GM04504 (cell line): ENCODE data around the gene NFYC.

Experiments
- DNase-seq: peaks from one replicate; pipeline ENCODE4 v3.0.0-alpha.2; 2012; ENCODE audit warnings: low read depth

The NFYC gene

DNA sequence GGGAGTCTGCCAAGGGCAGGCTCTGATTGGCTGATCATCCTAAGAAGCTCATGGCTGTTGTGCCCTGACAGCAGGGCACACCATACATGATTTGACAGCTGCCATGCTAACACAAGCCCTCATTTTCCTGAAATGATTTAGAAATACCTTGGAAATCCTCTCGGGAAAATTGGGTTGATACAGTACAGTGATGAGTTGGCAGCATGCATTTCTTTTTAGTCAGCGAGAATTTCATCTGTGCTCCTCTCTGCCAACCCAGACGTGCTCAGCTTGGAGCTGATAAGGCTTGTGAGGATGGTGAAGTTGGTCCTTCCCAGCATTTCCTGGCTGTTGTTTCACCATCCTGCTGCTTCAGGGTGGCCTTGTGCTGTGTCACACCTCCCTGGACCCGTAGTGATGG lies 69.5 kb downstream of the NFYC start:
- DNase-seq = no peak

DNA sequence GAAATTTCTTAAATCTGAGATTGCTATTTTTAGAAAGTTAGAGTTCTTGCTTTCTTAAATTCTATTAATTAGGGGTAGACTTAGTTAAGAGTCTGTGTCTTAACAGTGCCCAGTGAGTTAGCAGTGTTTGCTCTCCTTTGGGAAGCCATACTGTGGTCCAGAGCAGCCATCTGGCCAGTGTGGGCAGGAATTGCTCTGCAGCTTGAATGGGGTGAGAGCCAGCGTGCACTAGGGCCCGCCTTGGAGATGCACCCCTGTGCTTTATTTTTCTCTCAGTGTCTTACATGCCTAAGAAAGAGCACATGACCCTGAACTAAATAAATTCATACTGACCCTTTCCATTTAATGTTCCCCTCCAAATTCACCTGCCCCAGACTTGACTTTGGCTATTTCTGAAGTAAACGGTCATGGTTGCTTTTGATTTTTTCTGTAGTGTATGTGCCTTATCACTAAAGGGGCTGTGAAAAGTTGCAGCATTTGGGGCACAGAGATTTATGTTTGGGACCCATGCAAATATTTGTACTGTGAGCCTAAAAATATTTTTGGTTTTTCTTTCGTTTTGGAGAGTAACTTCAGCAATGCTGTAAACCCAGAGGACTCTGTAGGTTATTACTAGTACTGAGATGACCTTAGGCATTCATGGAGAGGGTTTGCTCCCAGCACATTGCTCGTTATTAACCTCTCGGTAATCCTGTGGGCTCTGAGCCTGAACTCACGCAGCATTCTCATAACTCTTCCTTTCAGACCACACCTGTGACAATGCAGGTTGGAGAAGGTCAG lies 70.8 kb downstream of the NFYC start:
- DNase-seq = no peak

DNA sequence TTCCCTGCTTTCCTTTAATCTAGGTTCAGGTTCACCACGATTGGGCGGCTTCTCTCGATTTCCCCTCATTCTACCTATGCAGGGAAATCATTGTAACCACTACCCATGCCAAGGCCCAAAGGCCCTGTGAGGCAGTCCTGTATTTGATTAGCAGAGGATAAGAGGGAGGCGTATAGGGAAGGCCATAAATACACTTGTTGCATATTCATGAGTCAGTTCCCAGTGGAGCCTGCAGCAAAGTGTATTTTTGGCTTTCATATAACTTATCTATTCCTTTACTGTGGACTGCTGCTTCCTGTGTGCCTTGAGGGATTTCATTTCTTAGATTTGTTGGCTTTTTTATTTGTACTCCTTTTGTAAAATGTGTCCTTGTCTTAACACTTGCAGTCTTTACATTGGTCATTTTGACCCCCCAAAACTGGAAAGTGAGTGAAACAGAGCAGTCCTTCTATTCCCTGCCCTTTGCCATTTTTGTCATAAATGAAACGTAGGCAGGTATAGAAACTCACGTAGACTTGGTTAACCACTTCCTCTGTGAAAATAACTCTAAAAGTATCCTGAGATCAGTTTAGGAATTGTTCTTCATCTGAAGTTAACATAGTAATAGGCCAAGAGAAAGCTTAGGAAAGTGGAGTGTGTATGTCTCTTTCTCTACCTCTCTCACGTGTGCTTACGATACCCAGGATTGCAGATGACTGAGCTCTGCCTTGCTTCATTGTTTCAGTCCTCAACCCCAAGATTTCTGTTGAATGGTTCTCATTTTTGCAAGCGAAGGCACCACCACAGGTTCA lies 72.4 kb downstream of the NFYC start:
- DNase-seq = no peak

DNA sequence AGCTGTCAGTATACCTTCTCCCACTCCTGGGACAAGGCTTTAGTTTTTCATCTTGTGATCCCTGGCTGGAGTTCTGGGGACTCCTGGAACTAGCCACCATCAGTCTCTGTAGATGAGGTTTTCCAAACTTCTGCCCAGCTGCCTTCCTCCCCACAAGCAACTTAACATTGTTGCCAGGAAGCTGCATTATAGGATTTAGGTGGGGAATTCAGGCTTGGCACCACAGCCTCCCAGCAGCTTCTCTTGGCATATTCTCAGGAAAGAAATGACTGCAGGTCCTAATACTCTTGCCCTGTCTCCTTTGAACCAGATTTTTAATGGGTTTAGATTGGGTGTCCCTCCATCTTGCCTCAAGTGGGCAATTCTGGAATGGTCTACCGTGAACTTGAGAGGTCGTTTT lies 73.5 kb downstream of the NFYC start:
- no peak for DNase-seq

DNA sequence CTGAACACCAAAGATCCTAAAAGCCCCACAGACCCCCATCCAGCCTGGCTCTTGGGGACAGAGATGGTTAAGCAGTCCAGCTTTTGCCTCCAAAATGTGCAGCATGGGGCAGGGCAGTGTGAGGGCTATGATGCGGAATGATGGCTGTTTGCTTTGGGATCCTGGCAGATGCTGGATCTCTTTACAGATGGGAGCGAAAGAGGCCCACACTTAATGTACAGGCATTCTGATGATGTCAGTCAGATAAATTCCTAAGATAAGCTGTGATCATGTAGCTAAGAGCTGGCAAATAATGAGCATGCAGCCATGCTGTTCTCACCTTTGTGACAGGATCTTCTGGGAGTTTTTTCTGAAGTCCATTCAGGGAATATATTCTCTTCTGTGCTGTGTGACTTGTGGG lies 74.5 kb downstream of the NFYC start:
- no peak for DNase-seq

DNA sequence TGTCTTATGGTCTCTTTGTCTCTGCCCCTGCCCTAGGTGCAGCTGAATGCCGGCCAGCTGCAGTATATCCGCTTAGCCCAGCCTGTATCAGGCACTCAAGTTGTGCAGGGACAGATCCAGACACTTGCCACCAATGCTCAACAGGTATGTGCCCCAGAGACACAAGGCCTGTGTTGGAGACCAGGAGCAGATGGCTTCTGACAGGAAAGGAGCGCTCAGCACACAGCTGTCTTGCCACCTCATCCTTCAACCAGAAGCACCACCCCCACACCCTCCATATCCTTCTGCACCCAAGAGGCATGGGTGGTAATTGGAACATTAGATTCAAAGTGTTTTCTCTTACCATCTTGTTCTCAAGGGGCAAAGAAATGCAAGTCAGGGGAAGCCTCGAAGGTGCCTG lies 75.1 kb downstream of the NFYC start:
- no peak for DNase-seq

DNA sequence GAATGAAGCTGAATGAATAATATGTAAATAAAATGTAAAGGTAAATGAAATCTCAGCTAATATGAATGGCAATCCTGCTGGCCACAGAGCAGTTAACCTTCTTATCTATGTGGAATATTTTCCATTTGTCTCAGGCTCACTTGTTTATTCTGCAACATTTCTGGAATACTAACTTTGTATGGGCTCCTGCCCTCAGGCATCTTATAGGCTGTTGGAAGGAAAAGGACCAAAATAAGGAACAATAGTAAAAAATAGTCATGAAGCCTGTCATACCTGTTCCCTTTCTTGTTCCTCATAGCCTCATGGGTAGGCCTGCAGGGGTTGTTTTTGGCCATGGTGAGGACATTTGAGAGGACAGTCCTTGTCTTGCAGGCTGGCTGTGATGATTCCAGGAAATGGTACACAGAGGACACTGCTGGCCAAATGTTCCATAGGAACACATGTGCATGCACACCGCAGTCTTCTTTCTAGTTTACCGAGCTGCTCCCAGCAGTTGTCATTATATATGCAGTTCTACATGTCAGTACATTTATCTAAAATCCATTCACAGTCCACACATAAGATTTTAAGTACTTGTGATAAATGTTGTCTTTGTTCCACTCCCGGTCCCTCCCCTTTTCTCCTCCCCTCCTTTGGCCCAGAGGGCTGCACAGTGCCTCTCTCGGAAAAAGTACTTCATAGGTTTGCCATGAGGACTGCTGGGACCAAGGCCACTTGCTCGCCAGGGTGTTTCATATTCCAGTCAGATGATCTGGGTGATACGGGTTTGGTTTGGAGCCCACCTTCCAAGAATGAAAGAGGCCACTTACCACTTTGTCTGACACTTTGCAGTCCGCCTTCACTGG lies 76.9 kb downstream of the NFYC start:
- DNase-seq = no peak

DNA sequence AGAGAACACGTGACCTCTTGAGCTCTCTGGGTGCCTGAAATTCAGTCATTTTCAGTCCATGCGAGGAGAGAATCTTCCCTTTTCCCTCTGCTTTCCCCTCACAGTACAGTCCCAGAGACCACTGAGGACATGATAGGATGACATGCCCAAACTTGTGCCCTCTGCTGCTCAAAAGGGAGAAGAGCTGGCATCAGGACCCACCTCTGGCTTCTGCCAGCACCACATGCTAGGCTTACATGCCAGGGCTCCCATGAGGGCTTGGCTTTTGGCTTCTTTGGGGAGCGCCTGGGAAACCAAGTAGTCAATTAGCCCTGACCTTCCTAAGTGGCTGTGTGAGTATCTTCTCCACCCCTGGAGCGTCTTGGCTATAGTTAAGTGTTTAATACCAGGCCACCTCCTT lies 78.3 kb downstream of the NFYC start:
- DNase-seq = no peak

DNA sequence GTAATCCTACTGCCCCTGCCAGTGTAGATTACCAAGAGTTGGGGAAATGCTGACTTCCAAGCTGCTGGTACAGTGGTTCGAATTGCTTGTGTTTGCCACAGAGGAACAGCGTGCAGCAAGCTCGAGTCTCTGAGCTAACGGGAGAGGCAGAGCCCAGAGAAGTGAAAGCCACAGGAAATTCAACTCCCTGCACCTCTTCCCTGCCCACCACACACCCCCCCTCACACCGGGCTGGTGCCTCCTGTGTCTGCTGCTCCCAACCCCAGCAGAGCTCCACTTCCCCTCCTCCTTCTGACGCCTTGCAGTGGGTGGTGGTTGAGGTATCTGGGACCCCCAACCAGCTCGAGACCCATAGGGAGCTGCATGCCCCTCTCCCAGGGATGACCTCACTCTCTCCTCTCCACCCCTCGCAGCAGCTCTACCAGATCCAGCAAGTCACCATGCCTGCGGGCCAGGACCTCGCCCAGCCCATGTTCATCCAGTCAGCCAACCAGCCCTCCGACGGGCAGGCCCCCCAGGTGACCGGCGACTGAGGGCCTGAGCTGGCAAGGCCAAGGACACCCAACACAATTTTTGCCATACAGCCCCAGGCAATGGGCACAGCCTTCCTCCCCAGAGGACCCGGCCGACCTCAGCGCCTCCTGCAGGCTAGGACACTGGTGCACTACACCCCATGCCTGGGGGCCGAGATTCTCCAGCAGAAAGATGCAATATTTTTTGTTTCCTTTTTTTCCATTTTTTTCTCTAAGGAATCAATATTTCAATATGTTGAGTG lies 79.0 kb downstream of the NFYC start:
- DNase-seq = no peak

DNA sequence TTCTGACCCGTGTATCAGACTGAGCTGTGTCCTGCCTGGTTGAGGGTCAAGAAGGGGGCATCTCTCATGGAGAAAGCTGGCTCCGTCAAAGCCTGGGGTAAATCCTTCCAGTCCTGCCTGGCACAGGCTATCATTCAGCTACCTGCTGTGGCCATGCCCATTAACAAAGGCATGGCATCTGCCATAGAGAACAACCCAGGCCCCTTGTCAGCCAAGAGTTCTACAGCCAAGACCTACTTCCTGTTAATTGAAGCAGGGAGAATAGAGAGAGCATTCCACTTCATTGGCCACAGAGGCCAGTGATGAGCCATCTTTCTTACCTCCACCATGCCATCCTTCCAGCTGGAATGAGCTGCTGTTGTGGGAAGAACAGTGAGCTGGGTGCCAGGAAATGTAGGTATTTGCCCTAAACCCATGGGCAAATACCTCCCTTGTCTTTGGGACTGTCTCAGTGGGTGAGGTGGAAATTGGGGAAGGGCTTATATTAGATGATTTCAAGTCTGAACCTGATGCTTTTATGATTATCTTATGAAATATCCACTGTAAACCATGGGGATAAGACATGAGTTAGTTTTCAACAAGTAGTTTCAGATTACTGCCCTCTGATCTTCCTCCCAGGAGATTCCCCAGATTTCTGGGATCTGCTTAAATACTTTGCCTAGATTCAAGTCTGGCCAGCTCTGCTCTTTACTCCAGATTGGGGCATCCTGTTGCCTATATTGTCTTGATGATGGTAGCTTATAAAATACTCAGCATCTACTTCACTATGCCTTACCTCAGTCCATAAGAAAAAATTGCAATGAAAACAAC lies 80.8 kb downstream of the NFYC start:
- DNase-seq = no peak

DNA sequence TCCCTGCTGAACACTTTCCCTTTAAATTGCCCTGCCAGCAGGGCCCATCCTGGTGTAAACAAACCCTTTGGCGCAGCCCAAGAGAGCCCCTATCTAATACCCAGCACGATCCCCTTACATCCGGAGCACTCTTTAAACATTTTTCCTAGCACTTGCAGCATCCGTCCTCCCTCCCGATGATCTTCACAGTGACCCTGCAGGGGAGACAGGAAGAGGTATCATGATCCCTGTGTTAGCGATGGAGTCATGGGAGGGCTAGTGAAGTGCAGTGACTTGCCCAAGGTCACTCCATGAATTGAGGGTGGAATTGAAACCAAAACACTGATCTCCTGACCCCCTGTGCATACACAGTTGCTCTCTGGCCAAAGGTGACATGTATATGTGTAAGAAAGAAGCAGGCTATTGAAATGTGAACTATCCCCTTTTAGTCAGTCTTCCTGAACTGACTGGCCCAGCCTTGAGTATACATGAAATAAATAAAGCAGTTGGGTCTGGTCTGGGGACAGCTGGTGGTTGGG lies 82.3 kb downstream of the NFYC start:
- DNase-seq = no peak

DNA sequence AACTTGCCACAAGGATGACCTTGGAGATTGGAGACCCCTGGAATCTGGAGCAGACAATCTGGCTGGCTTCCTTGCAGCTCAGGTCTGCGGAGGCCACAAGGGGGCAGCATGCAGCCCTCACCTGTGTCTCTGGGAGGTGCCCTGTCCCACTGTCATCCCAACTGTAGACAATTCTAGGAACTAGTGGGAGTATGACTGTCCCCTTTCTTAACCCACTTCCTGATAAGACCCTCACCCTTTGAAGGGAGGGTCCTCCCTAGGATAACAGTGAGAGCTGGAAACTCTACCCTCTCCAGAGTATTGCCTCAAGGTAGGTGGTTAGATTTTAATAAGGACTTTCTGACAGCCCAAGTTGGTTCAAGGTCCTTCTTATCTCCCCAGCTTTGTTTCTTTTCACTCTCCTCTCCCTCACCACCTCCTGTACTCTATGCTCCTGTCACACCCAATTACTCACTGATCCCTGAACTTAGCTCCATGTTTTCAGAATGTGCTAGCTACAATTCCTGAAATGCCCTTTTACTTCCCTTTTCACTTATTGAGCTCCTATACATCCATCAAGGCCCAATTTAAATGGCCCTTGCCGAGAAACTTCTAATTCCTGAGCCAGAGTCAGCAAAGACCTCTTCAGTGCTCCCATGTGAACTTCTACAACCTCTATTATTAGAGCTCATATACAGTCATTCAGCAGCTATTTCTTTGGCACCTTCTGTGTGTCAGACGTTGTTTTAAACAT lies 82.9 kb downstream of the NFYC start:
- no peak for DNase-seq

DNA sequence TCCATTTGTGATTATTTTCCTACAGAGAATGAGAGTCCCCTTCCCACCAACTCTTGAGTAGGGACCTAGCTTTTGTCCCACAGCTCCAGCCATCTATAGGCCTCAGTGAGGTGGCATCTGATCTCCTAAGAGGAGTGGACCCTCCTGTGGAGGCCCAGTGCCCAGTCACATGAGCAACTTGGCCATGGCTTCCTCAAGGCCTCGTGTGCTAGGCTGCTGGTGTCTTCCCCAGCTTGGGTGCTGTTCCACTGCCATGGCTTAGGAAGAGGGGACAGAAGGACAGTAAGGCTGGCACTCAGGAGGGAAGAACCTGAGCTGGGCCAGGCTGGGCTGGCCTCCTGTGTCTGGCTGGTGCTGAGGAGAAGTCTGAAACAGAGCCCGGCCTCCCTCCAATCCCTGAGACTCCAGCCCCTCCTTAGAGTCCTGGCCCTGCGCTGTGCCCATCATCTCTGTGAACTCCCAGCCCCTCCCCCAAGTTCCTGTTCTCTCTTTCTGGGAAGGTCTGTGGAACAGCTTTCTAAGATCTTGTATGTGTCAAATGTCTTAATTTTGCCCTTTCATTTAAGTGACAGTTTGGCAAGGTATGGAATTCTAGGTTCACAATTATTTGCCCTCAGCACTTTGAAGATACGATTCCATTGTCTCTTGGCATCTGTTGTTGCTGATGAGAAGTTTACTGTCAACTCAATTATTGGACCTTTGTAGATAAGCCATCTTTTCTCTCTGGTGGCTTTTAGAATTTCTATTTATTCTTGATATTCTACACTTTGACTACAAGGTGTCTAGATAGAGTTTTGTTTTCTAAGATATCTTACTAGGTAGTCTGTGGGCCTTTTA lies 85.0 kb downstream of the NFYC start:
- no peak for DNase-seq

DNA sequence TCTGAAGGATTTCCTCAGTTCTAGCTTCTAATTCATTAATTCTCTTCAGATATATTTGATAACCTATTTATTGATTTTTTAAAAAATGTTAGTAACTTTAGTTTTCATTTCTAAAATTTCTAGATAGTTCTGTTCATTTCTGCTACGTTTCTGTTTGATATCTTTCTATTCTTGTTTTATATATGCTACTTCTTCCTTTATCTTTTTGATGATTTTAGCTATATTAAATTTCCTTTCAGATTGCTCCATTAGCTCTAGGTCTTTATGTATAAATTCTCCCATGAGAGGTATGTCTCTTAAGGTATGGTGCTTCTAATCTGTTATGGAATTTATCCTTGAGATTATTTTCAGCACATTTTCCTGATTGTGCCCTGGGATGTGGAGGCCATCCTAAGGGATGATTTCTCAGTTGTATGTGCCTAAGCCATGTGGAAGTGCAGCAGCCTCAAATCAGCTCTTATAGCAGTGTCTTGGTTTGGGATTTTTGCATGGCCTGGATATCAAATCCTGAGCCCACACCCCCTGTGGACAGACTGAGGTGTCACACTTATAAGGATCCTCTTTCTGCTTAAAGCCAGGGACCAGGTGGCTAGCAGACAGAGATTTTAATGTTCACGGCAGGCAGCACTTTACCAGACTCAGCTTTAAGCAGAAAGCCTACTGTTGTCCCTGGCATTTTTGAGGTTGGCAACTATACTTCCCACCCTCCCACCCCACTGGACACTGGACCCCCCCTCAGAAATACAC lies 85.9 kb downstream of the NFYC start:
- DNase-seq = no peak

DNA sequence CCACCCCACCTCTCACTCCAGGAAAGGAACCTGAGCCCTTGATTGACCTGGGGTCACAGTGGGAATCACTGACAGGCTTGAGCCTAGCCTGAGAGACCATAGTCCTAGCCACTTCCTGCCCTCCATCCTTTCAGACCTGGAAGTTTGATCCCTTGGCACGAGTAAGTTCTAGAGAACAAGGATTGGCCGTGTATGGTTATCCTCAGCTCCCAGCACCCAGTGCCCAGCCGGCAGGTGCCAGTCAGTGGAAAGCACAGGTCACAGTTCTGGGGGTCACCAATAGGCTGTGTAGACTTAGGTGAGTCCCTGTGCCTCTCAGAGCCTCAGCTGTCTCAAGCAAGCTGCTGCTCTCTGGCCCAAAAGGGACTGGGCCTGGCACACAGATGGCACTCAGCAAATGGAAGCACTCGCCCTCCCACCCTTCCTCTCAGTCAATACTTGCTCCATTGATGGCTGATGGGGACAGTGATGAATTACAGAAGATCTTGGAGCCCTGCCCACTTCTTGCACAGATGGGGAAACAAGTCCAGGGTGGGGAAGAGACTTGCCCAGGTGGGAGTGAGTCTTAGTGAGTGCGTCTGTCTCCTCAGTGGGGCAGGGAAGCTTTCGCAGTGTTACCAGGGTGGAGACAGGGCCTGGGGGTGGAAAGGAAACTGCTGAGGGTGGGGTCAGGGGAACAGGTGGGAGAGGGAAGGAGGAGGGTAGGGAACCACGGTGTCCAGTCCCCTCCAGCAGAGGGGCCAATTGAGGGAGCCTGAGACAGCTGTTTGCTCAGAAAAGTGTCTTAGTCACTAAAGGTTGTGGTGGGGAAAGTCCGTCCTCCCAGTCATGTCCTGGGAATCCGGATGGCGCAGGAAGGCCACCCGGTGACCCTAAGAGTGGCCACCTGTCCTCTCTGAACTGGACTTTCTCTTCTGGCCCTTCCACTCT lies 89.4 kb downstream of the NFYC start:
- no peak for DNase-seq

DNA sequence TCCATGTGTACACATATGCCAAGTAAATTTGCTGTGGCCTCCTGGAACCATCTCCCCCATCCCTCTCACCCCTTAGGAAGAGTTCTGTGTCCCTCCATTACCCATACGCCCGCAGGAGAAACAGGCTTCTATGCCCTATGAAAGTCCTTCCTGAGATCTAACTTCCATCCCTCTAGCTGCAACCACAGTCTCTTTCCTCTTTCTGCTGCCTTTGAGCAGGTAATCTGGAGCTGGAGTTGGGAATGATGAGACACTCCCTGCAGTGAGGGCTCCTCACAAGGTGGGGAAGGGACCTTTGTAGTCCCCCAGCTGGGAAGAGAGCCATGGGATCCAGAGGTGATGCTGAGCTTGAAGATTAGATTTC lies 90.1 kb downstream of the NFYC start:
- no peak for DNase-seq

DNA sequence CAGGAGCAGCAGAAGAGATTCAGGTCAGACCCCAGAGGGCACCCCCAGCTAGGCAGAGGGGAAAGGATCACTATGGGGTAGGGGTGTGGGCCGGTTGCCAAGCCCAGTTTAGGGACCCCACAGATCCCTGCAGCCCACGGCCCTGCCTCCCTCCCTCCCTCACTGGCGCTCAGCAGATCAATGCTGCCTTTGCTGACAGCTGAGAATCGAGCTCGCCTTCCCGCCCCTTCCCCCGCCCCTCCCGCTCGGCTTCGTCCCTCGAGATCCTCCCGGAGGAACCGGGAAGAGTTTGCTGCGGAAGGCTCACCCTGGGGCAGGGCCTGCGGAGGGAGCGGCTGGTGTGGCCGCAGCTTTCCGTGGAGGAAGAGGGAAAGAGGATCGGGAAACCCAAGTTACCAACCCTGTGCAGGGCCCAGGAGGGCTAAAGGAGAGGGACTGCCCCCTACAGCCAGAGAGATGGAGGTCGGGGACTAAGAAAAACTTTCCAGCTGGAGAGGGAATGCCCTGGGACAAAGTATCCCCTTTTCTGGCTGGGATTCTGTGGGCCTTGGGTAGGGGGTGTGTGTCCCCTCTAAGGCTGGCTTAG lies 91.0 kb downstream of the NFYC start:
- no peak for DNase-seq
